ENCODE results near the gene RASA2.

The RASA2 gene

GRCh38 chr3:141505166-141505565, 18.3 kb downstream of the RASA2 start:
- Histone ChIP-seq H3K79me2 (ENCODE audit: insufficient read depth, low read depth) (peaks cover 39% of the 10 kb centered on the region), H3K4me3 (IDR thresholded peaks at IDR 0.05; ENCODE audit: insufficient read depth, low read depth, low read length) (no peak overlapping the region), H2AFZ (ENCODE audit: low read depth) (no peak overlapping the region), H4K20me1 (ENCODE audit: insufficient read depth) (peaks cover under 1% of the 10 kb centered on the region), H3K4me1 (ENCODE audit: low read depth, poor library complexity, severe bottlenecking) (peaks cover 4% of the 10 kb centered on the region), H3K27me3 (ENCODE audit: insufficient read depth, low read depth) (no peaks in the 10 kb centered on the region), H3K4me2 (no peak overlapping the region), H3K27ac (no peak overlapping the region), H3K36me3 (ENCODE audit: insufficient read depth) (no peaks in the 10 kb centered on the region), H3K9ac (no peak overlapping the region)
- no peak for TF ChIP-seq CTCF (conservative IDR thresholded peaks at IDR 0.05; ENCODE audit: low read depth, low read length)

GRCh38 chr3:141506071-141506470, 19.2 kb downstream of the RASA2 start:
- Histone ChIP-seq H3K27me3 (ENCODE audit: insufficient read depth, low read depth) (no peaks in the 10 kb centered on the region), H2AFZ (ENCODE audit: low read depth) (no peak overlapping the region), H3K4me3 (IDR thresholded peaks at IDR 0.05; ENCODE audit: insufficient read depth, low read depth, low read length) (no peak overlapping the region), H4K20me1 (ENCODE audit: insufficient read depth) (no peaks in the 10 kb centered on the region; the same call in 1 of the 2 replicates), H3K4me1 (ENCODE audit: low read depth, poor library complexity, severe bottlenecking) (no peaks in the 10 kb centered on the region), H3K9ac (no peak overlapping the region), H3K36me3 (ENCODE audit: insufficient read depth) (no peaks in the 10 kb centered on the region), H3K4me2 (no peak overlapping the region), H3K27ac (no peak overlapping the region), H3K79me2 (ENCODE audit: insufficient read depth, low read depth) (peaks cover 30% of the 10 kb centered on the region)
- no peak for TF ChIP-seq CTCF (conservative IDR thresholded peaks at IDR 0.05; ENCODE audit: low read depth, low read length)

DNA sequence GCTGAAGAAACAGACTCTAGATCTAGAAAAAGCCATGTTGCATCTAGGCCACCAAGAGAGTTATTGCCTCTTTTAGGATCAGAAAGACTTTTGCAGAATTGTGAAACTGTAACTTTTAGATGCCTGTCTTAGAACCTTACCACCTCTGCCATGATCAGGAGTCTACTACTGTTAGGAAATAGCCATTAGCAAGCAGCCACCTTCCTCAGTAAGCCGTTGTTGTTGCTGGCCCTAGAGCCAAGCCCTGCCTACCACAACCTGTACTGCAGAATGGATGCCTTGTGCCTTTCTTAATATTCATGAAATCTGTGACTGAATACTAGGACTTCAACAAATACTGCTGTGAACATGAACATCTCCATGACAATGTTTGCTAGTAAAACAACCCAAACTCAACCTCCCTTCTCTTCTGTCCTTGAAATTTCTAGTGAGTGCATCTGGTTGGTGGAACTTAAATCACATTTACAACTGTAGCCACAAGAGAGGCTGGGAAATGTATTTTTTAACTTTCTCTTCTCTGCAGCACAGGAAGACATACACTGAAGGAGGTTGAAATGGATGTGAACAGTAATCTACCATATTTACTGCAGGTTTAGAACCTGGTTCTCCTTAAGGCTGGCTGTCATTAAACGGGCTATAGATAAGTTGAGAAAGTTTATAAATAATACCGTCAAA, 20.7 kb downstream of the RASA2 start:
- Histone ChIP-seq H3K4me2 (no peak overlapping the region), H3K4me1 (ENCODE audit: low read depth, poor library complexity, severe bottlenecking) (no peaks in the 10 kb centered on the region), H3K79me2 (ENCODE audit: insufficient read depth, low read depth) (peaks cover 21% of the 10 kb centered on the region), H3K36me3 (ENCODE audit: insufficient read depth) (no peaks in the 10 kb centered on the region), H3K4me3 (IDR thresholded peaks at IDR 0.05; ENCODE audit: insufficient read depth, low read depth, low read length) (no peak overlapping the region), H4K20me1 (ENCODE audit: insufficient read depth) (no peaks in the 10 kb centered on the region; the same call in 1 of the 2 replicates), H2AFZ (ENCODE audit: low read depth) (no peak overlapping the region), H3K27ac (no peak overlapping the region), H3K9ac (no peak overlapping the region), H3K27me3 (ENCODE audit: insufficient read depth, low read depth) (no peaks in the 10 kb centered on the region)
- TF ChIP-seq CTCF (conservative IDR thresholded peaks at IDR 0.05; ENCODE audit: low read depth, low read length), result no peak

DNA sequence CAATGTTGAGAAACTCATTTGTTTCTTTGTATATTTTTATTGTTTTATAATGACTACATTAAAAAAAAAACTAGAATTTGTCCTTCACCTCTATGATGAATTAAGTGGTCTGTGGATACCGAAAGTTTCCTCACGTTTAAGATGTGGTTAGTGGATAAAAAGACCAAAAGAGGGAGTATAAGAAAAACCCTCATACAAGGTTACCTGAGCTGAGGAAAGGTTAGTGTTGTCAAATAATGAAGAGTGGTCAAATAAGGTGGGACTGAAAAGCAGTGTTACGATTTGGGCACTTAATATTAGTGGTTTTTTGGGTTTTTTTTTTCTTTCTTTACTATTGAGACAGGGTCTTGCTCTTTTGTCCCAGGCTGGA, 21.2 kb downstream of the RASA2 start:
- H3K79me2 ChIP-seq (ENCODE audit: insufficient read depth, low read depth), result peaks cover 17% of the 10 kb centered on the region
- H4K20me1 ChIP-seq (ENCODE audit: insufficient read depth), result no peaks in the 10 kb centered on the region
- no peak overlapping the region for H2AFZ ChIP-seq (ENCODE audit: low read depth)
- no peak overlapping the region for H3K4me3 ChIP-seq (IDR thresholded peaks at IDR 0.05; ENCODE audit: insufficient read depth, low read depth, low read length)
- no peak for TF ChIP-seq CTCF (conservative IDR thresholded peaks at IDR 0.05; ENCODE audit: low read depth, low read length)
- no peak overlapping the region for H3K9ac ChIP-seq
- no peak overlapping the region for H3K4me2 ChIP-seq
- H3K27ac ChIP-seq, result no peak overlapping the region
- no peaks in the 10 kb centered on the region for H3K27me3 ChIP-seq (ENCODE audit: insufficient read depth, low read depth)
- no peaks in the 10 kb centered on the region for H3K4me1 ChIP-seq (ENCODE audit: low read depth, poor library complexity, severe bottlenecking)
- H3K36me3 ChIP-seq (ENCODE audit: insufficient read depth), result no peaks in the 10 kb centered on the region
